H9 (cell line): Measurements from ENCODE around the gene RIMS1. TPM values are rescaled to one million over a fixed set of nuclear protein-coding genes. Genes with fewer than 3 reads are reported as not detected.

Experiments used
- DNase-seq: peaks from one replicate; pipeline ENCODE4 v3.0.0-alpha.2; 2017
- H2AFZ ChIP-seq: one replicate; pipeline ENCODE4 v1.6.1; 2013; ENCODE audit warnings: mild to moderate bottlenecking, low read length, control low read depth, moderate library complexity
- H2AK5ac ChIP-seq: 2 replicates; pipeline ENCODE4 v1.6.1; 2013; ENCODE audit warnings: low read length, control low read depth, mixed read lengths; ENCODE audit not compliant: insufficient read length
- H2BK120ac ChIP-seq: one replicate; pipeline ENCODE4 v1.6.1; 2013; ENCODE audit warnings: low read depth, mild to moderate bottlenecking, low read length, control low read depth, inconsistent platforms; ENCODE audit not compliant: poor library complexity, severe bottlenecking
- H2BK12ac ChIP-seq: 2 replicates; pipeline ENCODE4 v1.6.1; 2013; ENCODE audit warnings: low read length, control low read depth, mixed read lengths, low read depth; ENCODE audit not compliant: insufficient read length
- H2BK15ac ChIP-seq: 2 replicates; pipeline ENCODE4 v1.6.1; 2013; ENCODE audit warnings: low read depth, low read length, control low read depth
- H2BK20ac ChIP-seq: one replicate; pipeline ENCODE4 v1.6.1; 2013; ENCODE audit warnings: low read depth, mild to moderate bottlenecking, low read length, control low read depth, inconsistent platforms; ENCODE audit not compliant: poor library complexity, severe bottlenecking
- H2BK5ac ChIP-seq: 2 replicates; pipeline ENCODE4 v1.6.1; 2013; ENCODE audit warnings: low read length, control low read depth, mixed read lengths; ENCODE audit not compliant: insufficient read length
- H3K14ac ChIP-seq: 2 replicates; pipeline ENCODE4 v1.6.1; 2013; ENCODE audit warnings: low read length, control low read depth; ENCODE audit not compliant: insufficient read depth
- H3K18ac ChIP-seq: 2 replicates; pipeline ENCODE4 v1.6.1; 2013; ENCODE audit warnings: low read depth, mild to moderate bottlenecking, mixed read lengths, low read length, control low read depth; ENCODE audit not compliant: insufficient read length
- H3K23ac ChIP-seq: 2 replicates; pipeline ENCODE4 v1.6.1; 2013; ENCODE audit warnings: low read length, control low read depth, mixed read lengths, low read depth; ENCODE audit not compliant: insufficient read length
- H3K23me2 ChIP-seq: 2 replicates; pipeline ENCODE4 v1.6.1; 2013; ENCODE audit warnings: low read depth, mild to moderate bottlenecking, mixed read lengths, low read length, control low read depth; ENCODE audit not compliant: insufficient read length, poor library complexity, severe bottlenecking
- H3K27ac ChIP-seq: 2 replicates; pipeline ENCODE4 v1.5.1; 2013; ENCODE audit warnings: low read length, control low read depth, mixed read lengths, low read depth; ENCODE audit not compliant: insufficient read length
- H3K27me3 ChIP-seq: 2 replicates; pipeline ENCODE4 v1.6.1; 2013; ENCODE audit warnings: low read length, control low read depth, inconsistent platforms; ENCODE audit not compliant: insufficient read depth
- H3K4ac ChIP-seq: 2 replicates; pipeline ENCODE4 v1.6.1; 2013; ENCODE audit warnings: low read depth, mild to moderate bottlenecking, control low read depth, inconsistent platforms, low read length, moderate library complexity
- H3K4me1 ChIP-seq: 2 replicates; pipeline ENCODE4 v1.6.1; 2013; ENCODE audit warnings: low read length, control low read depth, inconsistent platforms; ENCODE audit not compliant: insufficient read depth
- H3K4me2 ChIP-seq: 2 replicates; pipeline ENCODE4 v1.6.1; 2013; ENCODE audit warnings: low read length, control low read depth, mixed read lengths; ENCODE audit not compliant: insufficient read length, insufficient read depth
- H3K56ac ChIP-seq: 2 replicates; pipeline ENCODE4 v1.6.1; 2013; ENCODE audit warnings: low read depth, mild to moderate bottlenecking, mixed read lengths, low read length, control low read depth; ENCODE audit not compliant: insufficient read length
- H3K79me1 ChIP-seq: 2 replicates; pipeline ENCODE4 v1.6.1; 2013; ENCODE audit warnings: low read depth, mild to moderate bottlenecking, moderate library complexity, low read length, control low read depth, inconsistent platforms; ENCODE audit not compliant: insufficient read depth, poor library complexity, severe bottlenecking
- H3K79me2 ChIP-seq: 2 replicates; pipeline ENCODE4 v1.6.1; 2013; ENCODE audit warnings: low read length, control low read depth, inconsistent platforms; ENCODE audit not compliant: insufficient read depth
- H3K9ac ChIP-seq: 2 replicates; pipeline ENCODE4 v1.6.1; 2013; ENCODE audit warnings: low read length, control low read depth, mixed read lengths; ENCODE audit not compliant: insufficient read length; ENCODE audit errors: extremely low read depth
- H3K9me3 ChIP-seq: one replicate; pipeline ENCODE4 v1.6.1; 2013; ENCODE audit warnings: low read depth, low read length, inconsistent platforms; ENCODE audit not compliant: control insufficient read depth
- H3T11ph ChIP-seq: one replicate; pipeline ENCODE4 v1.6.1; 2013; ENCODE audit warnings: mild to moderate bottlenecking, low read length, control low read depth, inconsistent platforms
- H4K20me1 ChIP-seq: one replicate; pipeline ENCODE4 v1.6.1; 2013; ENCODE audit not compliant: control insufficient read depth, insufficient read length, insufficient read depth
- H4K5ac ChIP-seq: 2 replicates; pipeline ENCODE4 v1.6.1; 2013; ENCODE audit warnings: low read depth, mild to moderate bottlenecking, mixed read lengths, low read length, control low read depth; ENCODE audit not compliant: insufficient read length
- H4K8ac ChIP-seq: replicated peaks from 2 replicates; pipeline ENCODE4 v1.6.1; 2013; ENCODE audit warnings: low read length, control low read depth, mixed read lengths, low read depth; ENCODE audit not compliant: insufficient read length
- H4K91ac ChIP-seq: 2 replicates; pipeline ENCODE4 v1.6.1; 2013; ENCODE audit warnings: low read depth, mild to moderate bottlenecking, moderate library complexity, mixed read lengths, low read length, control low read depth; ENCODE audit not compliant: insufficient read length
- H3K27ac Mint-ChIP-seq, 3 experiments: 2 replicates in 2 of 3; 3 replicates in 1 of 3; pipeline ENCODE4 v1.8.0; 2020 to 2021; ENCODE audit warnings: mixed read lengths in 3 of 3, mild to moderate bottlenecking in 1 of 3, moderate library complexity in 1 of 3
- H3K27me3 Mint-ChIP-seq: 2 replicates; pipeline ENCODE4 v1.8.0; 2021; ENCODE audit warnings: low read depth, mild to moderate bottlenecking, moderate library complexity, mixed read lengths
- H3K36me3 Mint-ChIP-seq, 3 experiments: 2 replicates in 2 of 3; 3 replicates in 1 of 3; pipeline ENCODE4 v1.8.0; 2020 to 2021; ENCODE audit warnings: low read depth in 3 of 3, mixed read lengths in 3 of 3; ENCODE audit not compliant: insufficient read depth in 1 of 3
- H3K4me1 Mint-ChIP-seq, 2 experiments: 2 replicates each; pipeline ENCODE4 v1.8.0; 2020; ENCODE audit warnings: mixed read lengths in 2 of 2
- H3K4me3 Mint-ChIP-seq, 2 experiments: 2 replicates in 1 of 2; 3 replicates in 1 of 2; pipeline ENCODE4 v1.8.0; 2020 to 2021; ENCODE audit warnings: mild to moderate bottlenecking in 2 of 2, mixed read lengths in 2 of 2, moderate library complexity in 1 of 2
- H3K9me3 Mint-ChIP-seq, 2 experiments: 2 replicates in 1 of 2; 3 replicates in 1 of 2; pipeline ENCODE4 v1.8.0; 2020; ENCODE audit warnings: mild to moderate bottlenecking in 2 of 2, mixed read lengths in 2 of 2, moderate library complexity in 1 of 2
- WGBS: extraction: QIAGEN DNeasy Blood & Tissue Kit; methylation state at CpG from one replicate; pipeline ENCODE4 v1.1.7; 2013; ENCODE audit warnings: missing lambda C conversion rate, low lambda C conversion rate, mixed read lengths; ENCODE audit not compliant: insufficient read length; ENCODE audit errors: extremely low coverage; 5-methylcytosine and 5-hydroxymethylcytosine counted together
- total RNA-seq: library from RNA; stranded (reverse); gene quantifications from 2 replicates; pipeline ENCODE4 v1.2.1, GENCODE V29; 2021
- TF ChIP-seq, protein P1 (sequence below): fragments of 200-600 bp; sonication (generic); conservative IDR thresholded peaks from 3 replicates; pipeline ENCODE4 v1.8.0; 2021; ENCODE audit warnings: antibody characterized with exemption, mild to moderate bottlenecking

RIMS1 gene
- total RNA-seq, 1 experiment from 2014 or later = 0.83 TPM

GRCh38 chr6:72218125-72218524, 331.8 kb downstream of the RIMS1 start:
- Mint-ChIP-seq H3K9me3 (no peaks in the 10 kb centered on the region), H3K27ac (no peak overlapping the region), H3K4me3 (no peak overlapping the region), H3K27me3 (no peaks in the 10 kb centered on the region), H3K36me3 (no peaks in the 10 kb centered on the region), H3K4me1 (0 out of 4 replicates have a peak, but pooled peaks cover 2 to 4% of the 10 kb centered on the region in 2 experiments)
- H2BK20ac ChIP-seq = no peak overlapping the region
- H2BK5ac ChIP-seq = no peak overlapping the region
- no peak overlapping the region for H3T11ph ChIP-seq
- no peak overlapping the region for H2BK15ac ChIP-seq
- H2BK12ac ChIP-seq = no peak overlapping the region
- H2AK5ac ChIP-seq = no peak overlapping the region
- no peak overlapping the region for H3K56ac ChIP-seq
- no peak overlapping the region for H3K4ac ChIP-seq
- H3K4me2 ChIP-seq = no peak overlapping the region
- H4K8ac ChIP-seq = no peak overlapping the region
- no CpG with 5 or more reads among the region's 2 CpGs for WGBS
- no peaks in the 10 kb centered on the region; the same call in 1 of the 2 replicates for H3K4me1 ChIP-seq
- H3K14ac ChIP-seq = no peak overlapping the region
- TF ChIP-seq, protein P1, sequence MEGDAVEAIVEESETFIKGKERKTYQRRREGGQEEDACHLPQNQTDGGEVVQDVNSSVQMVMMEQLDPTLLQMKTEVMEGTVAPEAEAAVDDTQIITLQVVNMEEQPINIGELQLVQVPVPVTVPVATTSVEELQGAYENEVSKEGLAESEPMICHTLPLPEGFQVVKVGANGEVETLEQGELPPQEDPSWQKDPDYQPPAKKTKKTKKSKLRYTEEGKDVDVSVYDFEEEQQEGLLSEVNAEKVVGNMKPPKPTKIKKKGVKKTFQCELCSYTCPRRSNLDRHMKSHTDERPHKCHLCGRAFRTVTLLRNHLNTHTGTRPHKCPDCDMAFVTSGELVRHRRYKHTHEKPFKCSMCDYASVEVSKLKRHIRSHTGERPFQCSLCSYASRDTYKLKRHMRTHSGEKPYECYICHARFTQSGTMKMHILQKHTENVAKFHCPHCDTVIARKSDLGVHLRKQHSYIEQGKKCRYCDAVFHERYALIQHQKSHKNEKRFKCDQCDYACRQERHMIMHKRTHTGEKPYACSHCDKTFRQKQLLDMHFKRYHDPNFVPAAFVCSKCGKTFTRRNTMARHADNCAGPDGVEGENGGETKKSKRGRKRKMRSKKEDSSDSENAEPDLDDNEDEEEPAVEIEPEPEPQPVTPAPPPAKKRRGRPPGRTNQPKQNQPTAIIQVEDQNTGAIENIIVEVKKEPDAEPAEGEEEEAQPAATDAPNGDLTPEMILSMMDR = peak; percentile 74
- H2AFZ ChIP-seq = no peak overlapping the region
- no peak overlapping the region for H3K9ac ChIP-seq
- H3K23me2 ChIP-seq = no peaks in the 10 kb centered on the region
- H3K79me1 ChIP-seq = no peaks in the 10 kb centered on the region
- no peaks in the 10 kb centered on the region for H3K79me2 ChIP-seq
- no peaks in the 10 kb centered on the region for H3K9me3 ChIP-seq
- H3K23ac ChIP-seq = no peak overlapping the region
- H2BK120ac ChIP-seq = no peak overlapping the region
- no peak overlapping the region for H4K5ac ChIP-seq
- H3K27ac ChIP-seq = no peak overlapping the region
- no peak overlapping the region for H4K91ac ChIP-seq
- H3K18ac ChIP-seq = no peak overlapping the region
- no peaks in the 10 kb centered on the region for H3K27me3 ChIP-seq
- peak; percentile 84 for DNase-seq
- H4K20me1 ChIP-seq = no peaks in the 10 kb centered on the region
